HepG2 (cell line): ENCODE measurements around the gene HS6ST2. TPM values are rescaled to one million over a fixed set of nuclear protein-coding genes. Genes with fewer than 3 reads are reported as not detected.

Experiments
- ATAC-seq: fragments of 200-7000 bp; cut with Tn5 transposase; 3 replicates; pipeline ENCODE4 v1.9.1; 2020; ENCODE audit warnings: mild to moderate bottlenecking, moderate library complexity
- BruUV-seq: library from RNA; stranded (reverse); fragments of 400-500 nt; replicated peaks from 2 replicates; lab custom pipeline; 2021; lab: Mats Ljungman, UMichigan
- CTCF ChIA-PET: fragments of 300-600 bp; formaldehyde crosslinking; extraction: SDS; loops from one replicate; lab custom pipeline; 2021; ENCODE audit warnings: low total read pairs, inconsistent platforms, low intra/inter-chr PET ratio; lab: Yijun Ruan, JAX
- POLR2A ChIA-PET: fragments of 350-600 bp; sonication (Branson Sonifier 250); formaldehyde crosslinking; loops from one replicate; lab custom pipeline; 2020; ENCODE audit warnings: antibody characterized with exemption, inconsistent platforms; lab: Yijun Ruan, JAX
- DNase-seq: peaks from one replicate; pipeline ENCODE4 v3.0.0-alpha.2; 2015; ENCODE audit warnings: low spot score
- FAIRE-seq: peaks from 3 replicates; lab custom pipeline; 2011; peaks lifted over from hg19 to GRCh38; lab: Jason Lieb, UNC
- H2AFZ ChIP-seq: one replicate; pipeline ENCODE4 v1.6.1; 2011; ENCODE audit warnings: low read length, inconsistent platforms
- H3K27ac ChIP-seq: fragments of 300-600 bp; 3 replicates; pipeline ENCODE4 v1.8.0; 2011; ENCODE audit warnings: mixed run types, mild to moderate bottlenecking, mixed read lengths, low read length, inconsistent platforms; ENCODE audit not compliant: insufficient read depth; ENCODE audit errors: extremely low read length
- H3K27me3 ChIP-seq, 2 experiments: fragments of 200-600 bp in 1 of 2; 2 replicates in 1 of 2; 3 replicates in 1 of 2; pipeline versions ENCODE4 v1.6.0 to v1.8.0; 2011; ENCODE audit warnings: low read length in 2 of 2, mild to moderate bottlenecking in 2 of 2, moderate library complexity in 2 of 2, inconsistent platforms in 1 of 2; ENCODE audit not compliant: insufficient read depth in 2 of 2, control insufficient read depth in 1 of 2
- H3K36me3 ChIP-seq, 2 experiments: fragments of 200-600 bp in 1 of 2; replicated peaks in 1 of 2; 2 replicates in 1 of 2; 3 replicates in 1 of 2; pipeline versions ENCODE4 v1.5.1 to v1.8.0; 2011; ENCODE audit warnings: low read length in 2 of 2, inconsistent platforms in 1 of 2; ENCODE audit not compliant: insufficient read depth in 2 of 2, control insufficient read depth in 1 of 2
- H3K4me1 ChIP-seq: 2 replicates; pipeline ENCODE4 v1.5.1; 2012; ENCODE audit warnings: low read length, inconsistent platforms; ENCODE audit not compliant: insufficient read depth
- H3K4me2 ChIP-seq: 2 replicates; pipeline ENCODE4 v1.6.0; 2011; ENCODE audit warnings: low read depth, low read length, inconsistent platforms
- H3K4me3 ChIP-seq, 3 experiments: fragments of 200-600 bp in 1 of 3; sonication (generic), shearing (Covaris generic) in 1 of 3; replicated peaks in 1 of 3; 2 replicates each; pipeline ENCODE4 v1.5.1; 2011 to 2016; ENCODE audit warnings: low read length in 3 of 3, inconsistent platforms in 2 of 3, low read depth in 2 of 3, mild to moderate bottlenecking in 2 of 3, control low read depth in 1 of 3, mixed read lengths in 1 of 3; ENCODE audit not compliant: insufficient read depth in 1 of 3
- H3K79me2 ChIP-seq: one replicate; pipeline ENCODE4 v1.6.1; 2011; ENCODE audit warnings: low read length, inconsistent platforms; ENCODE audit not compliant: insufficient read depth
- H3K9ac ChIP-seq: 2 replicates; pipeline ENCODE4 v1.6.0; 2011; ENCODE audit warnings: mild to moderate bottlenecking, low read depth, low read length, inconsistent platforms; ENCODE audit not compliant: insufficient read depth
- H3K9me3 ChIP-seq: 2 replicates; pipeline ENCODE4 v1.5.1; 2012; ENCODE audit warnings: mild to moderate bottlenecking, low read length
- H4K20me1 ChIP-seq: 2 replicates; pipeline ENCODE4 v1.6.0; 2011; ENCODE audit warnings: inconsistent platforms, mild to moderate bottlenecking, low read length, moderate library complexity; ENCODE audit not compliant: insufficient read depth
- HOXA5 ChIP-seq: sonication (generic); formaldehyde crosslinking; IDR thresholded peaks from 2 replicates; pipeline ENCODE4 v1.4.0; 2020; ENCODE audit warnings: missing genetic modification reagents
- NFKBIZ ChIP-seq: IDR thresholded peaks from 2 replicates; pipeline ENCODE4 v1.6.1; 2018; ENCODE audit warnings: missing genetic modification reagents, missing compliant biosample characterization
- ZFP36L1 ChIP-seq: sonication (generic); formaldehyde crosslinking; IDR thresholded peaks from 2 replicates; pipeline ENCODE4 v1.8.0; 2022; ENCODE audit warnings: mild to moderate bottlenecking, missing genetic modification reagents, moderate library complexity
- ZNF431 ChIP-seq: sonication (generic); formaldehyde crosslinking; IDR thresholded peaks from 2 replicates; pipeline ENCODE4 v1.9.0; 2022; ENCODE audit warnings: missing genetic modification reagents, low read depth, mild to moderate bottlenecking, borderline replicate concordance
- ZSCAN21 ChIP-seq: sonication (generic); formaldehyde crosslinking; IDR thresholded peaks from 2 replicates; pipeline ENCODE4 v1.8.0; 2022; ENCODE audit warnings: mild to moderate bottlenecking, missing genetic modification reagents, moderate library complexity, borderline replicate concordance
- WGBS: methylation state at CpG from one replicate; pipeline ENCODE4 v1.1.6; 2017; ENCODE audit warnings: low lambda C conversion rate; 5-methylcytosine and 5-hydroxymethylcytosine counted together
- in situ Hi-C: cut with HindIII; loops from 2 replicates; pipeline ENCODE4 v1.10.0; 2017; ENCODE audit warnings: low pct_unique_long_range_greater_than_20kb; ENCODE audit not compliant: extremely low pct_ligation_motif_present
- intact Hi-C: fragments of 100-400 bp; cut with micrococcal nuclease; formaldehyde crosslinking; loops from one replicate; pipeline ENCODE4 v1.10.0; 2022; ENCODE audit not compliant: unreplicated experiment
- polyA plus RNA-seq, 8 experiments: library from polyadenylated mRNA; depleted of rRNA in 3 of 8; stranded (reverse) in 7 of 8; unstranded in 1 of 8; fragments of >200 nt; fragmentation: Illumina TruSeq in 4 of 8; extraction: Trizol in 4 of 8; gene quantifications; 2 replicates each; pipeline versions ENCODE4 v1.2.1 to v1.2.3, GENCODE V29; 2011 to 2016; ENCODE audit warnings: low read depth in 4 of 8, missing spikeins in 1 of 8, mixed read lengths in 1 of 8; ENCODE audit not compliant: insufficient read depth in 1 of 8
- total RNA-seq, 5 experiments: library from RNA; depleted of rRNA; stranded (reverse); fragments of >200 nt; fragmentation: Illumina TruSeq; extraction: Trizol; gene quantifications; 2 replicates each; pipeline ENCODE4 v1.2.3, GENCODE V29; 2016; ENCODE audit warnings: low read depth in 1 of 5
- TF ChIP-seq, protein P1 (sequence below): sonication (generic); formaldehyde crosslinking; IDR thresholded peaks from 2 replicates; pipeline ENCODE4 v1.5.0; 2020; ENCODE audit warnings: mild to moderate bottlenecking, missing genetic modification reagents
- TF ChIP-seq, protein P2 (sequence below), 2 experiments: sonication (generic) in 1 of 2; formaldehyde crosslinking in 1 of 2; IDR thresholded peaks; 2 replicates each; pipeline versions ENCODE4 v1.4.0 to v1.6.1; 2016 to 2020; ENCODE audit warnings: borderline replicate concordance in 1 of 2, low read depth in 1 of 2, mild to moderate bottlenecking in 1 of 2, missing genetic modification reagents in 1 of 2
- TF ChIP-seq, protein P3 (sequence below): sonication (generic); formaldehyde crosslinking; IDR thresholded peaks from 2 replicates; pipeline ENCODE4 v1.4.0; 2020; ENCODE audit warnings: mild to moderate bottlenecking, missing genetic modification reagents

The HS6ST2 gene
- total and polyA plus RNA-seq, 2 of the 13 experiments (the other 11 are each of a cell fraction or from before 2014, with no cell fraction given) = 0.05 TPM; not detected in 1

DNA sequence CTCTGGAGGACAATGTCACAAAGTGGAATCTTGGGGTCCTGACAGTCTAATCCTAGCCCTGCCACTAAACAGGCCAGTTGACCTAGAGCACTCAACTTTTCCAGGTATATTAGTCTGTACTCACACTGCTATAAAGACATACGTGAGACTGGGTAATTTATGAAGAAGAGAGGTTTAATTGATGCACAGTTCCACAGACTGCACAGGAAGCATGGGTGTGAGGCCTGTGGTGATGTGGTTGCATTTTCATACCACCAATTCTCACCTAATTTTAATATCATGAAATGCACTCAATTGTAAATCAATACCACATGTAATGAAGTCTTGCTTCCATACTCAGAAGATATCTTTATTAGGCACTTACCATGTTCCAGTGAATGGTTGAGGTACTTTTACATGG, 192.0 kb downstream of the HS6ST2 start (continued):
- TF ChIP-seq ZSCAN21 (CRISPR knock-in tag) (no peak), ZFP36L1 (no peak)

DNA sequence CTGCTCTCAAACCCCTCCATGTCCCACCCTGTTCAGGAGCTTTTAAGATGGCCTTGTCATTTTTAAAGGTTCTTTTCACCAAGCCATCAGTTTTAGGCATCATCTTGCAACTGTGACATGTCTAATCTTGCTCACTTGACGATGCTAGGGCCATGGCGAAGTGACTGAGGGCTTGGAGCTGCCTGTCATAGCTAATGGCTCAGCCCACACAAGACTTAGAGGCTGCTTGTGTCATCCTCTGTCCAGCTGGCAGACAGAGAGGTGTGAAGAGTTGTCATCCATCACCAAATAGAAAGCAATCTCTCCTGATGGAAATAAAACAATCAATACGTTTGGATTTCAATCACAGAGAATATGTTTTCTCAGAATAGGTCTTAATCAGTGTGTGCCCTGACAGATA, 194.9 kb downstream of the HS6ST2 start:
- no peak overlapping the region for H3K4me3 ChIP-seq
- TF ChIP-seq HOXA5 (CRISPR knock-in tag) (no peak), ZNF431 (CRISPR knock-in tag) (no peak), NFKBIZ (no peak)
- TF ChIP-seq, protein P1, sequence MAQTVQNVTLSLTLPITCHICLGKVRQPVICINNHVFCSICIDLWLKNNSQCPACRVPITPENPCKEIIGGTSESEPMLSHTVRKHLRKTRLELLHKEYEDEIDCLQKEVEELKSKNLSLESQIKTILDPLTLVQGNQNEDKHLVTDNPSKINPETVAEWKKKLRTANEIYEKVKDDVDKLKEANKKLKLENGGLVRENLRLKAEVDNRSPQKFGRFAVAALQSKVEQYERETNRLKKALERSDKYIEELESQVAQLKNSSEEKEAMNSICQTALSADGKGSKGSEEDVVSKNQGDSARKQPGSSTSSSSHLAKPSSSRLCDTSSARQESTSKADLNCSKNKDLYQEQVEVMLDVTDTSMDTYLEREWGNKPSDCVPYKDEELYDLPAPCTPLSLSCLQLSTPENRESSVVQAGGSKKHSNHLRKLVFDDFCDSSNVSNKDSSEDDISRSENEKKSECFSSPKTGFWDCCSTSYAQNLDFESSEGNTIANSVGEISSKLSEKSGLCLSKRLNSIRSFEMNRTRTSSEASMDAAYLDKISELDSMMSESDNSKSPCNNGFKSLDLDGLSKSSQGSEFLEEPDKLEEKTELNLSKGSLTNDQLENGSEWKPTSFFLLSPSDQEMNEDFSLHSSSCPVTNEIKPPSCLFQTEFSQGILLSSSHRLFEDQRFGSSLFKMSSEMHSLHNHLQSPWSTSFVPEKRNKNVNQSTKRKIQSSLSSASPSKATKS (CRISPR knock-in tag) = no peak
- TF ChIP-seq, protein P2, sequence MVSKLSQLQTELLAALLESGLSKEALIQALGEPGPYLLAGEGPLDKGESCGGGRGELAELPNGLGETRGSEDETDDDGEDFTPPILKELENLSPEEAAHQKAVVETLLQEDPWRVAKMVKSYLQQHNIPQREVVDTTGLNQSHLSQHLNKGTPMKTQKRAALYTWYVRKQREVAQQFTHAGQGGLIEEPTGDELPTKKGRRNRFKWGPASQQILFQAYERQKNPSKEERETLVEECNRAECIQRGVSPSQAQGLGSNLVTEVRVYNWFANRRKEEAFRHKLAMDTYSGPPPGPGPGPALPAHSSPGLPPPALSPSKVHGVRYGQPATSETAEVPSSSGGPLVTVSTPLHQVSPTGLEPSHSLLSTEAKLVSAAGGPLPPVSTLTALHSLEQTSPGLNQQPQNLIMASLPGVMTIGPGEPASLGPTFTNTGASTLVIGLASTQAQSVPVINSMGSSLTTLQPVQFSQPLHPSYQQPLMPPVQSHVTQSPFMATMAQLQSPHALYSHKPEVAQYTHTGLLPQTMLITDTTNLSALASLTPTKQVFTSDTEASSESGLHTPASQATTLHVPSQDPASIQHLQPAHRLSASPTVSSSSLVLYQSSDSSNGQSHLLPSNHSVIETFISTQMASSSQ (IDR thresholded peaks at IDR 0.05; ENCODE audit: low read depth) = no peak
- TF ChIP-seq, protein P2 (CRISPR knock-in tag; IDR thresholded peaks at IDR 0.05; ENCODE audit: borderline replicate concordance) = no peak
- TF ChIP-seq, protein P3, sequence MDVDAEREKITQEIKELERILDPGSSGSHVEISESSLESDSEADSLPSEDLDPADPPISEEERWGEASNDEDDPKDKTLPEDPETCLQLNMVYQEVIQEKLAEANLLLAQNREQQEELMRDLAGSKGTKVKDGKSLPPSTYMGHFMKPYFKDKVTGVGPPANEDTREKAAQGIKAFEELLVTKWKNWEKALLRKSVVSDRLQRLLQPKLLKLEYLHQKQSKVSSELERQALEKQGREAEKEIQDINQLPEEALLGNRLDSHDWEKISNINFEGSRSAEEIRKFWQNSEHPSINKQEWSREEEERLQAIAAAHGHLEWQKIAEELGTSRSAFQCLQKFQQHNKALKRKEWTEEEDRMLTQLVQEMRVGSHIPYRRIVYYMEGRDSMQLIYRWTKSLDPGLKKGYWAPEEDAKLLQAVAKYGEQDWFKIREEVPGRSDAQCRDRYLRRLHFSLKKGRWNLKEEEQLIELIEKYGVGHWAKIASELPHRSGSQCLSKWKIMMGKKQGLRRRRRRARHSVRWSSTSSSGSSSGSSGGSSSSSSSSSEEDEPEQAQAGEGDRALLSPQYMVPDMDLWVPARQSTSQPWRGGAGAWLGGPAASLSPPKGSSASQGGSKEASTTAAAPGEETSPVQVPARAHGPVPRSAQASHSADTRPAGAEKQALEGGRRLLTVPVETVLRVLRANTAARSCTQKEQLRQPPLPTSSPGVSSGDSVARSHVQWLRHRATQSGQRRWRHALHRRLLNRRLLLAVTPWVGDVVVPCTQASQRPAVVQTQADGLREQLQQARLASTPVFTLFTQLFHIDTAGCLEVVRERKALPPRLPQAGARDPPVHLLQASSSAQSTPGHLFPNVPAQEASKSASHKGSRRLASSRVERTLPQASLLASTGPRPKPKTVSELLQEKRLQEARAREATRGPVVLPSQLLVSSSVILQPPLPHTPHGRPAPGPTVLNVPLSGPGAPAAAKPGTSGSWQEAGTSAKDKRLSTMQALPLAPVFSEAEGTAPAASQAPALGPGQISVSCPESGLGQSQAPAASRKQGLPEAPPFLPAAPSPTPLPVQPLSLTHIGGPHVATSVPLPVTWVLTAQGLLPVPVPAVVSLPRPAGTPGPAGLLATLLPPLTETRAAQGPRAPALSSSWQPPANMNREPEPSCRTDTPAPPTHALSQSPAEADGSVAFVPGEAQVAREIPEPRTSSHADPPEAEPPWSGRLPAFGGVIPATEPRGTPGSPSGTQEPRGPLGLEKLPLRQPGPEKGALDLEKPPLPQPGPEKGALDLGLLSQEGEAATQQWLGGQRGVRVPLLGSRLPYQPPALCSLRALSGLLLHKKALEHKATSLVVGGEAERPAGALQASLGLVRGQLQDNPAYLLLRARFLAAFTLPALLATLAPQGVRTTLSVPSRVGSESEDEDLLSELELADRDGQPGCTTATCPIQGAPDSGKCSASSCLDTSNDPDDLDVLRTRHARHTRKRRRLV (CRISPR knock-in tag) = no peak
- no peaks in the 10 kb centered on the region for H3K27me3 ChIP-seq
- no TSS peak for BruUV-seq
- no peaks in the 10 kb centered on the region for H3K79me2 ChIP-seq
- ATAC-seq = no peak
- no peak for DNase-seq
- no peaks in the 10 kb centered on the region for H4K20me1 ChIP-seq
- ChIA-PET CTCF (no interaction called here), POLR2A (no interaction called here)
- 36% methylated on average over 3 of the region's 3 CpGs for WGBS
- H3K36me3 ChIP-seq = no peaks in the 10 kb centered on the region
- no peak overlapping the region for H3K9ac ChIP-seq
- in situ Hi-C loops (no loop called here), intact Hi-C loops (no loop called here)
- H2AFZ ChIP-seq = no peak overlapping the region
- no peak for FAIRE-seq
- no peak overlapping the region for H3K4me2 ChIP-seq
- no peaks in the 10 kb centered on the region for H3K4me1 ChIP-seq
- H3K27ac ChIP-seq = no peak overlapping the region
- H3K9me3 ChIP-seq = no peaks in the 10 kb centered on the region
